ENCODE data around the gene PTX4.

DNA sequence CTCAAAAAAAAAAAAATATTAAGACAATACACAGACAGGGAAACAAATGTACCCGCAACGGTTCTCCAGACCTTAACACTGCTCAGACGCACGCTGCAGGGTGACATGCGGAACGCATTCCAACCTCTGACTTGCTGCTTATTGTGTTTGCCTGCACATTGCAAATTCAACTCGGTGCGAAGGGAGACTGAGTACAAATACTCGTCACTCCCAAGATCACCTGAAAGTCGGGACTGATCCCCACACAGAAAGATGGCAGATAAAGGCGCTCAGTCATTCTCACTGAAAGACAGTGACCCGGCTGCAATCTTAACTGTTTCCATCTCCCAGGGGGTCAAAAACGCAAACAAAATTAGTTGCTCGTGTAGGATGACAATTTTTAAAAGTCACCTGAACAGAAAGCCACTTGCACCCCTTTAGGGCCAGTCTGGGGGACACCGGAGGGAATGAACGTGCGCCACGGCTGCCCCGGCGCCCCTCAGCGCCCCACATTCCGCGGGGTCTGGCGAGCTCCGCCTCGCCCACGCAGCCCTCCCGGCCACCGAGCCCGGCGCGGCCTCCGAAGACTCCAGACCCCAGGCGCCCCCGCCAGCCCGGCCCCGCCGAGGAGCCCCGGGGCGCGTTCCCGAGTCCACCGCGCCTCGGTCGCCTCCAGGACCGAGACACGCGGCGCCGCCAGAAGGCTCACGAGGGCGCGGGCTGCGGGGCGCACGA is 14.5 kb downstream of the PTX4 start:
- TF ChIP-seq GATA2 (IDR thresholded peaks at IDR 0.05; ENCODE audit: low read depth, low read length) = no peak
- TF ChIP-seq GATA3 (IDR thresholded peaks at IDR 0.05; ENCODE audit: low read depth, low read length) = no peak
